Kidney epithelial cell (primary cell): ENCODE data around the gene IL12RB1. TPM values are rescaled to one million over a fixed set of nuclear protein-coding genes. Genes with fewer than 3 reads are reported as not detected.

Source experiments
- DNase-seq: peaks from one replicate; pipeline ENCODE4 v3.0.0-alpha.2; 2010; ENCODE audit warnings: low read depth
- H3K27me3 ChIP-seq: 2 replicates; pipeline ENCODE4 v1.6.0; 2011; ENCODE audit warnings: low read length; ENCODE audit not compliant: control insufficient read depth, insufficient read depth
- H3K36me3 ChIP-seq: 2 replicates; pipeline ENCODE4 v1.5.1; 2011; ENCODE audit warnings: low read length; ENCODE audit not compliant: control insufficient read depth, insufficient read depth
- H3K4me3 ChIP-seq: 2 replicates; pipeline ENCODE4 v1.5.1; 2011; ENCODE audit warnings: low read depth, mild to moderate bottlenecking, control low read depth, low read length
- CTCF ChIP-seq: IDR thresholded peaks from 2 replicates; pipeline ENCODE4 v1.5.1; 2011; ENCODE audit warnings: mild to moderate bottlenecking, moderate library complexity, low read length, control low read depth, inconsistent platforms; ENCODE audit not compliant: insufficient read depth, poor library complexity, severe bottlenecking
- total RNA-seq: library from RNA; depleted of rRNA; stranded (reverse); fragments of >200 nt; gene quantifications from 2 replicates; pipeline ENCODE4 v1.2.3, GENCODE V29; 2015

Gene IL12RB1
- total RNA-seq, 1 donor from 2014 or later, result not detected

- Histone ChIP-seq H3K27me3 (no peaks in the 10 kb centered on the region), H3K4me3 (no peak overlapping the region), H3K36me3 (peaks cover 2% of the 10 kb centered on the region)
- TF ChIP-seq CTCF, result no peak
- DNase-seq, result no peak
These were observed 41.3 kb upstream of the IL12RB1 start for GRCh38 chr19:18128044-18128443.

GRCh38 chr19:18126097-18126496 lies 39.4 kb upstream of the IL12RB1 start:
- no peak for TF ChIP-seq CTCF
- no peak for DNase-seq
- no peak overlapping the region for H3K4me3 ChIP-seq
- H3K27me3 ChIP-seq, result no peaks in the 10 kb centered on the region
- peaks cover 2% of the 10 kb centered on the region for H3K36me3 ChIP-seq

- no peak overlapping the region for H3K4me3 ChIP-seq
- H3K27me3 ChIP-seq, result no peaks in the 10 kb centered on the region
- no peak for TF ChIP-seq CTCF
- peaks cover 2% of the 10 kb centered on the region for H3K36me3 ChIP-seq
- no peak for DNase-seq
These were observed 37.1 kb upstream of the IL12RB1 start for GRCh38 chr19:18123819-18124218.

- TF ChIP-seq CTCF, result no peak
These were observed 36.4 kb upstream of the IL12RB1 start for GRCh38 chr19:18122860-18123795.

GRCh38 chr19:18122424-18122823 lies 35.7 kb upstream of the IL12RB1 start:
- TF ChIP-seq CTCF, result no peak
- DNase-seq, result no peak
- H3K27me3 ChIP-seq, result no peaks in the 10 kb centered on the region

More at GRCh38 chr19:18122860-18123795, 36.4 kb upstream of the IL12RB1 start:
- Histone ChIP-seq H3K4me3 (no peak overlapping the region), H3K27me3 (no peaks in the 10 kb centered on the region), H3K36me3 (peaks cover 2% of the 10 kb centered on the region)
- no peak for DNase-seq

More at GRCh38 chr19:18122424-18122823, 35.7 kb upstream of the IL12RB1 start:
- Histone ChIP-seq H3K36me3 (peaks cover 2% of the 10 kb centered on the region), H3K4me3 (no peak overlapping the region)
